ENCODE measurements around the gene ASB7.

DNA sequence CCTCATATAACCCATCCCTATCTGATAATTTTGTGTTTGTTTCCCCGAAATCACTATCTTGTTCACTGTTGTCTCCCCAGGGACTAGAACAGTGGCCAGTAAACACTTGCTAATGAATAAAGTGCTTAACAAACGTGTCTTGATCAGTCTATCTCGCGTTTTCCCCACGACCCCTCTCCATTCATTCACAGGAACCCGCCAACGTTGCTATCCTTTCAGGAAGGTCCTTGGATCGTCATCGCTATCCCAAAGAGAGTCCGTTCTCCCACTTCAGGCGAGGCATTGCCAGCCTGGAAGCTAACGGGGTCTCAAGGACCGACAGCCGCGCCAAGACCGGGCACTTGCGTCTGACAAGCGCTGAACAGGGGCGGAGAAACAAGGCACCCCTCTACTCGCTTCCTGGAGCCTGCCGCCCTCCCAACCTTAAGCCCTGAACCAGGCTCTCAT, 749 bp upstream of the ASB7 start:
- TF ChIP-seq, protein P1, sequence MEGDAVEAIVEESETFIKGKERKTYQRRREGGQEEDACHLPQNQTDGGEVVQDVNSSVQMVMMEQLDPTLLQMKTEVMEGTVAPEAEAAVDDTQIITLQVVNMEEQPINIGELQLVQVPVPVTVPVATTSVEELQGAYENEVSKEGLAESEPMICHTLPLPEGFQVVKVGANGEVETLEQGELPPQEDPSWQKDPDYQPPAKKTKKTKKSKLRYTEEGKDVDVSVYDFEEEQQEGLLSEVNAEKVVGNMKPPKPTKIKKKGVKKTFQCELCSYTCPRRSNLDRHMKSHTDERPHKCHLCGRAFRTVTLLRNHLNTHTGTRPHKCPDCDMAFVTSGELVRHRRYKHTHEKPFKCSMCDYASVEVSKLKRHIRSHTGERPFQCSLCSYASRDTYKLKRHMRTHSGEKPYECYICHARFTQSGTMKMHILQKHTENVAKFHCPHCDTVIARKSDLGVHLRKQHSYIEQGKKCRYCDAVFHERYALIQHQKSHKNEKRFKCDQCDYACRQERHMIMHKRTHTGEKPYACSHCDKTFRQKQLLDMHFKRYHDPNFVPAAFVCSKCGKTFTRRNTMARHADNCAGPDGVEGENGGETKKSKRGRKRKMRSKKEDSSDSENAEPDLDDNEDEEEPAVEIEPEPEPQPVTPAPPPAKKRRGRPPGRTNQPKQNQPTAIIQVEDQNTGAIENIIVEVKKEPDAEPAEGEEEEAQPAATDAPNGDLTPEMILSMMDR (tag by site-specific recombination; IDR thresholded peaks at IDR 0.05): no peak
- no peak for TF ChIP-seq ZBTB7A (tag by site-specific recombination; IDR thresholded peaks at IDR 0.05; ENCODE audit: low read depth)
- no peak for TF ChIP-seq ZNF626 (tag by site-specific recombination; IDR thresholded peaks at IDR 0.05)
- TF ChIP-seq ZNF274 (IDR thresholded peaks at IDR 0.05; ENCODE audit: low read length): no peak
- no peak for TF ChIP-seq ZNF274 (tag by site-specific recombination; IDR thresholded peaks at IDR 0.05; ENCODE audit: borderline replicate concordance)
- TF ChIP-seq, protein P2, sequence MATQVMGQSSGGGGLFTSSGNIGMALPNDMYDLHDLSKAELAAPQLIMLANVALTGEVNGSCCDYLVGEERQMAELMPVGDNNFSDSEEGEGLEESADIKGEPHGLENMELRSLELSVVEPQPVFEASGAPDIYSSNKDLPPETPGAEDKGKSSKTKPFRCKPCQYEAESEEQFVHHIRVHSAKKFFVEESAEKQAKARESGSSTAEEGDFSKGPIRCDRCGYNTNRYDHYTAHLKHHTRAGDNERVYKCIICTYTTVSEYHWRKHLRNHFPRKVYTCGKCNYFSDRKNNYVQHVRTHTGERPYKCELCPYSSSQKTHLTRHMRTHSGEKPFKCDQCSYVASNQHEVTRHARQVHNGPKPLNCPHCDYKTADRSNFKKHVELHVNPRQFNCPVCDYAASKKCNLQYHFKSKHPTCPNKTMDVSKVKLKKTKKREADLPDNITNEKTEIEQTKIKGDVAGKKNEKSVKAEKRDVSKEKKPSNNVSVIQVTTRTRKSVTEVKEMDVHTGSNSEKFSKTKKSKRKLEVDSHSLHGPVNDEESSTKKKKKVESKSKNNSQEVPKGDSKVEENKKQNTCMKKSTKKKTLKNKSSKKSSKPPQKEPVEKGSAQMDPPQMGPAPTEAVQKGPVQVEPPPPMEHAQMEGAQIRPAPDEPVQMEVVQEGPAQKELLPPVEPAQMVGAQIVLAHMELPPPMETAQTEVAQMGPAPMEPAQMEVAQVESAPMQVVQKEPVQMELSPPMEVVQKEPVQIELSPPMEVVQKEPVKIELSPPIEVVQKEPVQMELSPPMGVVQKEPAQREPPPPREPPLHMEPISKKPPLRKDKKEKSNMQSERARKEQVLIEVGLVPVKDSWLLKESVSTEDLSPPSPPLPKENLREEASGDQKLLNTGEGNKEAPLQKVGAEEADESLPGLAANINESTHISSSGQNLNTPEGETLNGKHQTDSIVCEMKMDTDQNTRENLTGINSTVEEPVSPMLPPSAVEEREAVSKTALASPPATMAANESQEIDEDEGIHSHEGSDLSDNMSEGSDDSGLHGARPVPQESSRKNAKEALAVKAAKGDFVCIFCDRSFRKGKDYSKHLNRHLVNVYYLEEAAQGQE (tag by site-specific recombination; IDR thresholded peaks at IDR 0.05): no peak
- TF ChIP-seq, protein P3, sequence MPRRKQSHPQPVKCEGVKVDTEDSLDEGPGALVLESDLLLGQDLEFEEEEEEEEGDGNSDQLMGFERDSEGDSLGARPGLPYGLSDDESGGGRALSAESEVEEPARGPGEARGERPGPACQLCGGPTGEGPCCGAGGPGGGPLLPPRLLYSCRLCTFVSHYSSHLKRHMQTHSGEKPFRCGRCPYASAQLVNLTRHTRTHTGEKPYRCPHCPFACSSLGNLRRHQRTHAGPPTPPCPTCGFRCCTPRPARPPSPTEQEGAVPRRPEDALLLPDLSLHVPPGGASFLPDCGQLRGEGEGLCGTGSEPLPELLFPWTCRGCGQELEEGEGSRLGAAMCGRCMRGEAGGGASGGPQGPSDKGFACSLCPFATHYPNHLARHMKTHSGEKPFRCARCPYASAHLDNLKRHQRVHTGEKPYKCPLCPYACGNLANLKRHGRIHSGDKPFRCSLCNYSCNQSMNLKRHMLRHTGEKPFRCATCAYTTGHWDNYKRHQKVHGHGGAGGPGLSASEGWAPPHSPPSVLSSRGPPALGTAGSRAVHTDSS (tag by site-specific recombination; IDR thresholded peaks at IDR 0.05): no peak
- TF ChIP-seq, protein P4, sequence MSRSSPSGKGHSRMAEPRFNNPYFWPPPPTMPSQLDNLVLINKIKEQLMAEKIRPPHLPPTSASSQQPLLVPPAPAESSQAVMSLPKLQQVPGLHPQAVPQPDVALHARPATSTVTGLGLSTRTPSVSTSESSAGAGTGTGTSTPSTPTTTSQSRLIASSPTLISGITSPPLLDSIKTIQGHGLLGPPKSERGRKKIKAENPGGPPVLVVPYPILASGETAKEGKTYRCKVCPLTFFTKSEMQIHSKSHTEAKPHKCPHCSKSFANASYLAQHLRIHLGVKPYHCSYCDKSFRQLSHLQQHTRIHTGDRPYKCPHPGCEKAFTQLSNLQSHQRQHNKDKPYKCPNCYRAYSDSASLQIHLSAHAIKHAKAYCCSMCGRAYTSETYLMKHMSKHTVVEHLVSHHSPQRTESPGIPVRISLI (tag by site-specific recombination; IDR thresholded peaks at IDR 0.05): no peak
- TF ChIP-seq ZNF175 (tag by site-specific recombination; IDR thresholded peaks at IDR 0.05): no peak
- TF ChIP-seq YY1 (tag by site-specific recombination; IDR thresholded peaks at IDR 0.05): no peak
- no peak for TF ChIP-seq ZNF521 (tag by site-specific recombination; IDR thresholded peaks at IDR 0.05)
- no peak for TF ChIP-seq TCF7L2 (IDR thresholded peaks at IDR 0.05; ENCODE audit: borderline replicate concordance, low read depth, low read length)
- 0 out of 2 replicates have a peak, but pooled peaks have one; percentile 33 for TF ChIP-seq GLI4 (tag by site-specific recombination; IDR thresholded peaks at IDR 0.05)
- 0 out of 2 replicates have a peak, but pooled peaks have one; percentile 63 for TF ChIP-seq ZNF324 (tag by site-specific recombination; IDR thresholded peaks at IDR 0.05)

All from HEK293 (cell line).